Kidney glomerular epithelial cell (primary cell): Measurements from ENCODE around the gene TMX4.
"Not testable (repeated sequence)": the region's sequence is repeated elsewhere in the genome, so short reads cannot be mapped to it uniquely, and the experiment has no call there.

Experiments
- DNase-seq: peaks from one replicate; lab custom pipeline; 2025; lab: John Stamatoyannopoulos, UW

The TMX4 gene, protein sequence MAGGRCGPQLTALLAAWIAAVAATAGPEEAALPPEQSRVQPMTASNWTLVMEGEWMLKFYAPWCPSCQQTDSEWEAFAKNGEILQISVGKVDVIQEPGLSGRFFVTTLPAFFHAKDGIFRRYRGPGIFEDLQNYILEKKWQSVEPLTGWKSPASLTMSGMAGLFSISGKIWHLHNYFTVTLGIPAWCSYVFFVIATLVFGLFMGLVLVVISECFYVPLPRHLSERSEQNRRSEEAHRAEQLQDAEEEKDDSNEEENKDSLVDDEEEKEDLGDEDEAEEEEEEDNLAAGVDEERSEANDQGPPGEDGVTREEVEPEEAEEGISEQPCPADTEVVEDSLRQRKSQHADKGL

GRCh38 chr20:8019246-8019997 lies at the start of gene TMX4:
Gene TMX4, minus strand, starts transcription at chr20:8019761. Its CDS starts 148 bp downstream, at chr20:8019613.
- peak; percentile 85 for DNase-seq

DNA sequence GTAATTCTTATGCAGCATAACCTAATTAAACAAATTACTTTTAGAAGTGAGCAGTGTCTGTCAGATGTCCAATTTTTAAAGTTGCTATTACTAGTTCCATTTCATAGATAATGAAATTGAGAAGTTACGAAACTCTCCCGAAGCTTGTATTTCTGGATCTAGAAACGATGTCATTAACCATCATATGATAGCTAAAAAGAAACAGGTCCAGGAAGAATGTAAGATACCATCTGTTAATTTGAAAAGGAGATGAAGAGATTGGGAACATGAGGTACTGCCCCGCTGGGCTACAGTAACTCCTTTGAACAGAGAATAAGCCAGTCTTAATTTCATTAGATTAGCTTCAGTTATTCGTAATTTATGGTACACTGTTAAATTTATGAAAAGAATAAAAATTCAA lies 47.5 kb upstream of the TMX4 start:
- no peak for DNase-seq

GRCh38 chr20:8066662-8067061 lies 47.1 kb upstream of the TMX4 start:
- DNase-seq = no peak

GRCh38 chr20:8065691-8066090 lies 46.1 kb upstream of the TMX4 start:
- DNase-seq = no peak

- no peak for DNase-seq
These were observed 43.2 kb upstream of the TMX4 start for GRCh38 chr20:8062756-8063155.

DNA sequence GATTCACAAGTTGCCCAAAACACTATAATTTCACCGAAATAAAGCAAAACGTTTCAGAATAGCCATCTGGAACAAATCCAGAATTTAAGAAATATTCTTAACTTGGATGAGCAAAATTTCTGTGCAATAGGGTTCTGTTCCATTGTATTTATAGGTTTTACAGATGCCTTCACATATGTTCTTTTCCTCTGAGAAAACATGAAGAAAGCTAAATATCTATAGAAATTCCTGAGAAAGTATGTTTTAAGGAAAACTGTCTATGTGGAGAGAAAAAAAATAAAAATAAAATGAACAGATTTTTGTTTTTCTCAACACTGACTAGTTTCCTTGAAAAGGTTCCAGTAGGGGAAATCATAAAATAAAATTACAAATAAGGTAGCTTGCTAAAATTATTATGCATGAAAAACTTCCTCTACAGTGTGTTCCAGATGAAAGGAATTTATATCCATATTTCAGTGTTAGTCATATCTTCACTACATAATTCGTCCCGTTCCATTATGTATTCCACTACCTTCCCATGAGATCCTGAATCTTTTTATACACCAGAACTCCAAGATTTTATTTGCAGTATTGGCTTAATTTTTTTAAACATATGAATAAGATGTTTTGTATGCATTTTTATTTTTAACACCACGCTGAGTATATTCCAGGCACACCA lies 42.4 kb upstream of the TMX4 start:
- DNase-seq = no peak

- DNase-seq = no peak
These were observed 41.4 kb upstream of the TMX4 start for GRCh38 chr20:8060977-8061376.

GRCh38 chr20:8057871-8058270 lies 38.3 kb upstream of the TMX4 start:
- no peak for DNase-seq

DNA sequence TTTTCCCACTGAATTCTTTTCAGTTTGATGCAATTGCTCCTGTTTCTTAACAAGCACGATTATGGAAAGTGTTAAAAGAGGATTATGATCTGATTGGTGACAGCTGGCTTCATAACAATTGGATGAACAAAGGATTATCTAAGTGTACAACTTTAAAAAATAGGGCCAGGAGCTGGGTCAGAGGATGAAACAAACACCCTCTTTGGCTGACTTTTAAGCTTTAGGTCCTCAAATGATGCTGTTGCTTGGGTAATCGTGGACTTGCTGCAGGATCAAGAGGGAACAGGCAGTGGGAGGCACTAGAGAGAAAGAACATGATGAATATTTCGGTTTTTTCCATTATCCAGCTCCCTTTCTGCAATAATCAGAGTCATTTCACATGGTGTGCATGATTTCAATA lies 35.5 kb upstream of the TMX4 start:
- DNase-seq = no peak

GRCh38 chr20:8050157-8050837 lies 30.7 kb upstream of the TMX4 start:
- DNase-seq = no peak

DNA sequence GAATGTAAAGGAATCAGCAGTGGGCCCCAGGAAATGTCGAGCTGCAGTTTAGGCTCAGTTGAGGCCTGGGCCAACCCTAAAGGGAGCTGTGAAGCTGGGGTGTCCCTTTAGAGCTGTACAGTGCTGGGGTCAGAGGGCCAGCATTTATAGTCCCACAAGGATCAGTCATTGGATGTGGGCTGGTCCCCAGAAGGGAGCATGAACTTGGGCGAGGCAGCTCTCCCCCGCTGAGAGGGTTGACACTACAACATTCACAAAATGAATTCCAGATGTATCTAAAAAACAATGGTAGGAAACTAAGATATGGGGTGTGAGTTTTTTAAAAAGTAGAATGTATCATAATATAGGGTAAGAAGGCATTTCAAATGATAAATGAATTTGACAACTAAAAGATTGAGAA lies 29.7 kb upstream of the TMX4 start:
- DNase-seq = no peak

GRCh38 chr20:8045946-8046345 lies 26.4 kb upstream of the TMX4 start:
- no peak for DNase-seq

GRCh38 chr20:8043687-8044282 lies 24.2 kb upstream of the TMX4 start:
- peak; percentile 28 for DNase-seq

- no peak for DNase-seq
These were observed 19.5 kb upstream of the TMX4 start for GRCh38 chr20:8039042-8039441.

DNA sequence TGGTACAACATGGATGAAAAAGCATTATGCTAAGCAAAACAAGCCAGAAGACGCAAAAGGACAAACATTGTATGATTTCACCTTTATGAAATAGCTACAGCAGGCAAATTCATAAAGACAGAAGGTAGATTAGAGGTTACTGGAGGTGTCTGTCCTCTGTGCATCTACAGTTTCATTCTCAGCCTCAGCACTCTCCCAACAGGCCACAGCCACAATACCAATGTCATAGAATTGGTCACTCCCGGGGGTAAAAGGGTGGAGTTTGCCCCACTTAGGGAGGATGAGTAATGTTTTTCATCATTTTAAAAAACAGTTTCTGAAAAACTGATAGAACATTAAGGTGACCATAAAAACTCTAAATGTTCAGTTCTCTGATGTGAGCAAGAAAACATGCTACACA lies 17.2 kb upstream of the TMX4 start:
- DNase-seq = no peak

DNA sequence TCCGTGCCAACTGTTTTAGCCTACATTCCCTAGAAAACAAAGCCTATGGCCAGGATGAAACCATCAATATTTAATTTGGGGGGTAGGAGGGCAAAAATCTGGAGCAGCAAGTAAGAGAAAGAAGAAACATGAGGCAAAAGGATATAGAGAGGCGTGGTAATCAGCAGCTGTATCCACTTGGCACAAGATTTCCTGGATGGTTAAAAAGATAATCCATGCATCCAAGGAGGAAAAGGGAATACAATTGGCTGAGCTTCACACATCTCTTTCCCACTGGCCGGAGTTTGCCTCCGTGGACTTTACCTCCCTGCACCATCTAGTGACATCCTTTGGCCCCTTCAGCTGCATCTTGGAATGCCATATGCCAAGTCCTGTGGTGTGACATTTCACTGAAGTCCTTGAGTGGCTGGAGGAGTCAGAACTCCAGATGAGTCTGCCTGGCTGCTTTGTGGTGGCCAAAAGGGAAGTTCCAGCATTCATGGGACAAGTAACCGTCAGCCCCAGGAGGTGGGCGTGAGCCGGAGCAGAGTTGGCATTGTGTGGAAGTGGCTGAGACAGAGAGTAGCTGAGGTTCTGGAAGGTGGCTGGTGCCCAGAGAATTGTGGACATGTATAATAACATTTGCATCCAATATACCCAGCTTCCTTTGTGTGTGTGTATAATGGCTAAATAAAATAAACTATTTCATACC lies 13.7 kb upstream of the TMX4 start:
- no peak for DNase-seq

GRCh38 chr20:8032499-8032898 lies 12.9 kb upstream of the TMX4 start:
- DNase-seq = no peak

DNA sequence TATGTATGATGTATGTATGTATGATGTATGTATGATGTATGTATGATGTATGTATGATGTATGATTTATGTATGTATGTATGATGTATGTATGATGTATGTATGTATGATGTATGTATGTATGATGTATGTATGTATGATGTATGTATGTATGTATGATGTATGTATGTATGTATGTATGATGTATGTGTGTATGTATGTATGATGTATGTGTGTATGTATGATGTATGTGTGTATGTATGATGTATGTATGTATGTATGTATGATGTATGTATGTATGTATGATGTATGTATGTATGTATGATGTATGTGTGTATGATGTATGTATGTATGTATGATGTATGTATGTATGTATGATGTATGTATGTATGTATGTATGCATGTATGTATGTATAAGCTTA lies 12.0 kb upstream of the TMX4 start:
- not testable (repeated sequence) for DNase-seq

GRCh38 chr20:8021541-8022269 lies 2.1 kb upstream of the TMX4 start:
- no peak for DNase-seq

DNA sequence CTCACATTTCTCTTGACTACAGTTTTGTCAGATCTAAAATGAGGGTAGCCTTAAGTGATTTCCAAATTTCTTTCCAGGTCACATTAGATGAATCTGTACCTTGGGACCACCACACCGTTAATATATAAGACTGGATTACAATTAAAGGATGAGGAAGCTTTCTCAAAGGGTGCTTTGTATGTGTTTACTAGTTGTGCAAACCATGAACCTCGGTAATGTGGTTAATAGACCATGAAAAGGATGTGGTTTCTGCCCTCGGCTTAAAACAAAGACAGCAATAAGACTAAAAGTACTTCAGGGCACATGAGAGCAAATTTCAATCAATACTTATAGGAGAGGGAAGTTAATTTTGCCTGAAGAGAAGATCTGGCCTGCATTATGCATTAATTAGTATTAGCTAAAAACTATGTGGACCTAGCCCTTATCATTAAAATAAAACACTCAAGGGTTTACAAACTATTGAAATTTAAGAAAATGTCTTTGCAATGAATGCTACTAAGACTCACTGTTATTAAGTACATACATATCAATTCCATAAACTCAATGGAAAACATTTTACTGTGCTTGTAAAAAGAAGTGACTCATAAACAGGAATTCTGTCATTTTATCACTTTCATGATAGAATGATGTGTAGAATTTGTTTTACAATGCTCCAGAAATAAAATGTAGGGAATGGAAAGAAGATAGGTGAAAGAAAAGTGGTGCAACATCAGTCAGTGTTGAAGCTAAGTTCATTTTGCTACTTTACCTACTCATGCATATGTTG lies 936 bp upstream of the TMX4 start:
- DNase-seq = peak; percentile 13
